TTC549 (cell line): Measurements from ENCODE around the gene POLG2.
"Not testable (repeated sequence)": the region's sequence is repeated elsewhere in the genome, so short reads cannot be mapped to it uniquely, and the experiment has no call there.

Experiments used
- FAIRE-seq: peaks from 2 replicates; lab custom pipeline; 2012; peaks lifted over from hg19 to GRCh38; lab: Jason Lieb, UNC

The POLG2 gene

GRCh38 chr17:64439956-64440355, 56.9 kb downstream of the POLG2 start:
- FAIRE-seq = no peak

DNA sequence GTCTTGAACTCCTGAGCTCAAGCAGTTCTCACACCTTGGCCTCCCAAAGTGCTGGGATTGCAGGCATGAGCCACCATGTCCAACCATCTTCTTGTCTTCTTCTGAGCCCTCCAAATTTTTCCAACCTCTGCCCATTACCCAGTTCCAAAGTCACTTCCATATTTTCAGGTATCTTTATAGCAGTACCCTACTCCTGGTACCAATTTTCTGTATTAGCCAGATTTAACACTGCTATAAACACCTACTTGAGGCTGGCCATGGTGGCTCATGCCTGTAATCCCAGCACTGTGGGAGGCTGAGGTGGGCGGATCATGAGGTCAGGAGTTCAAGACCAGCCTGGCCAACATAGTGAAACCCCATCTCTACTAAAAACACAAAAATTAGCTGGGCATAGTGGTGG, 57.3 kb downstream of the POLG2 start:
- not testable (repeated sequence) for FAIRE-seq

- FAIRE-seq = no peak
These were observed 58.8 kb downstream of the POLG2 start for GRCh38 chr17:64437944-64438525.

DNA sequence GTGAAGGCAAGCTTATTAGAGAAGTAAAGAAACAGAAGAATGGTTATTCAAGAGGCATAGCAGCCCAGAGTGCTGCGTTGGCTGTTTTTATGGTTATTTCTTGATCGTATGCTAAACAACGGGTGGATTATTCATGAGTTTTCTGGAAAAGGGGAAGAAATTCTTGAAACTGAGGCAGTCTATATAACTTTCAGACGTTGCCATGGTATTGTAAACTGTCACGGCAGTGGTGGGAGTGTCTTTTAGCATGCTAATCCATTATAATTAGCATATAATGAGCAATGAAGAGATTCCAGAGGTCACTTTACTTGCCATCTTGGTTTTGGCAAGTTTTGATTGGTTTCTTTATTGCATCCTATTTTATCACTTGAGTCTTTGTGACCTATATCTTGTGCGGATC, 65.3 kb downstream of the POLG2 start:
- FAIRE-seq = no peak

DNA sequence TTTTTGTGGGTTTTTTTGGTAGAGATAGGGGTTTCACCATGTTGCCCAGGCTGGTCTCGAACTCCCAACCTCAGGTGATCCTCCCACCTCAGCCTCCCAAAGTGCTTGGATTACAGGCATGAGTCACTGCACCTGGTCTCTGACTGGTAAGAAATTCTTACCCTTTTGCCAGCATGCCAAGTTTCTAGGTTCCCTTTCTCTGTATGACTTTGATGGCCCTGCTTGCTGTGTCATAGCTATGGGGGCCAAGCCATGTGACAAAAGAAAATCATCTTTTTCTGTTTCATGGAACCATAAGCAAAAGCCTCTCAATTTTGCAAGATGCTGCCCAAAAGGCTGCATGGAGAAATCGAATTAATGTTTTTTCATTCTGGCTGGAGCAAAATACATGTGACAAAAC, 66.8 kb downstream of the POLG2 start:
- FAIRE-seq = not testable (repeated sequence)

- no peak for FAIRE-seq
These were observed 68.4 kb downstream of the POLG2 start for GRCh38 chr17:64428406-64428805.
